Kidney (tissue), 14 donors: ENCODE results near the gene PPARG. TPM values are rescaled to one million over a fixed set of nuclear protein-coding genes. Genes with fewer than 3 reads are reported as not detected.

Experiments
- DNase-seq, 5 donors: peaks; one replicate each; pipeline ENCODE4 v3.0.0-alpha.2; 2013 to 2020
- FAIRE-seq: peaks from 2 replicates; lab custom pipeline; 2012; peaks lifted over from hg19 to GRCh38; lab: Jason Lieb, UNC
- H3K27ac ChIP-seq, 2 donors: one replicate each; pipeline ENCODE4 v1.7.0; 2013; ENCODE audit warnings: low read depth in 2 of 2, low read length in 2 of 2, inconsistent platforms in 1 of 2
- H3K27me3 ChIP-seq: one replicate; pipeline ENCODE4 v1.7.1; 2013; ENCODE audit warnings: low read length, inconsistent platforms; ENCODE audit not compliant: control insufficient read depth, insufficient read depth
- H3K36me3 ChIP-seq, 3 donors: one replicate each; pipeline versions ENCODE4 v1.7.0 to v1.7.1; 2013; ENCODE audit warnings: low read length in 3 of 3, control low read depth in 1 of 3, inconsistent platforms in 1 of 3; ENCODE audit not compliant: insufficient read depth in 3 of 3, control insufficient read depth in 2 of 3
- H3K4me1 ChIP-seq, 3 donors: one replicate each; pipeline versions ENCODE4 v1.7.0 to v1.7.1; 2013; ENCODE audit warnings: low read length in 3 of 3, inconsistent platforms in 1 of 3, low read depth in 1 of 3; ENCODE audit not compliant: control insufficient read depth in 2 of 3, insufficient read depth in 2 of 3
- H3K4me3 ChIP-seq, 3 donors: one replicate each; pipeline versions ENCODE4 v1.7.0 to v1.8.1; 2013; ENCODE audit warnings: low read length in 3 of 3, control low read depth in 1 of 3, inconsistent platforms in 1 of 3
- H3K9ac ChIP-seq, 3 donors: one replicate each; pipeline versions ENCODE4 v1.7.0 to v1.7.1; 2013; ENCODE audit warnings: low read length in 3 of 3, control low read depth in 1 of 3, inconsistent platforms in 1 of 3
- H3K9me3 ChIP-seq, 3 donors: one replicate each; pipeline versions ENCODE4 v1.7.0 to v1.7.1; 2013; ENCODE audit warnings: low read length in 3 of 3, control low read depth in 1 of 3, inconsistent platforms in 1 of 3; ENCODE audit not compliant: control insufficient read depth in 2 of 3, insufficient read depth in 1 of 3
- CTCF ChIP-seq: IDR thresholded peaks from 3 replicates; pipeline ENCODE4 v1.5.1; 2012; ENCODE audit warnings: mild to moderate bottlenecking, moderate library complexity, borderline replicate concordance; ENCODE audit not compliant: insufficient read depth; ENCODE audit errors: extremely low read depth
- intact Hi-C: fragments of 100-400 bp; cut with DNase I; formaldehyde crosslinking; loops from one replicate; pipeline ENCODE4 v1.11.1; 2022
- polyA plus RNA-seq: library from polyadenylated mRNA; stranded (reverse); fragments of 350-450 nt; fragmentation: Illumina TruSeq; extraction: RNeasy Lipid Tissue Mini Kit (QIAGEN cat#74804); gene quantifications from one replicate; pipeline ENCODE4 v1.2.3, GENCODE V29; 2014; ENCODE audit warnings: low read depth, low replicate concordance; ENCODE audit not compliant: insufficient read depth
- total RNA-seq: library from RNA; stranded (reverse); fragmentation: NEBNext Ultra II Directional; extraction: Animal tissue kit (Norgen Biotek cat#: 25700); gene quantifications from one replicate; pipeline ENCODE4 v1.2.1, GENCODE V29; 2021
- donor health status: control.
- donor health status: control.
- donor health status: control.
- donor health status: control.
- donor health status: control.
- donor health status: DM: yes; HTN: yes; CAD: no.
- donor health status: Normal renal cell carcinoma (clear cell type).

The PPARG gene
- total and polyA plus RNA-seq, 2 donors from 2014 or later = 19.0 to 19.2 TPM

GRCh38 chr3:12353796-12354525 lies 65.1 kb downstream of the PPARG start:
- no peak overlapping the region for H3K4me3 ChIP-seq
- H3K9ac ChIP-seq = no peak overlapping the region
- no peaks in the 10 kb centered on the region for H3K36me3 ChIP-seq
- FAIRE-seq = no peak
- no peak for DNase-seq
- H3K27me3 ChIP-seq = no peaks in the 10 kb centered on the region
- peaks cover 0 to 25% (median 9%) of the 10 kb centered on the region in 3 donors for H3K4me1 ChIP-seq
- no peak overlapping the region for H3K27ac ChIP-seq
- intact Hi-C loops = no loop called here
- TF ChIP-seq CTCF = no peak
- H3K9me3 ChIP-seq = no peaks in the 10 kb centered on the region

GRCh38 chr3:12356175-12356574 lies 67.3 kb downstream of the PPARG start:
- intact Hi-C loops = no loop called here
- Histone ChIP-seq H3K27ac (no peak overlapping the region), H3K9ac (no peak overlapping the region), H3K4me3 (no peak overlapping the region), H3K9me3 (peaks cover 0 to 3% (median 0%) of the 10 kb centered on the region in 3 donors), H3K36me3 (no peaks in the 10 kb centered on the region), H3K27me3 (no peaks in the 10 kb centered on the region), H3K4me1 (peaks cover 0 to 14% (median 4%) of the 10 kb centered on the region in 3 donors)
- FAIRE-seq (no peak), DNase-seq (no peak)
- no peak for TF ChIP-seq CTCF

GRCh38 chr3:12356996-12357395 lies 68.1 kb downstream of the PPARG start:
- intact Hi-C loops = no loop called here
- H3K4me3 ChIP-seq = no peak overlapping the region
- H3K27me3 ChIP-seq = no peaks in the 10 kb centered on the region
- no peak overlapping the region for H3K27ac ChIP-seq
- peaks cover 0 to 3% (median 0%) of the 10 kb centered on the region in 3 donors for H3K9me3 ChIP-seq
- peaks cover 0 to 6% (median 0%) of the 10 kb centered on the region in 3 donors for H3K4me1 ChIP-seq
- TF ChIP-seq CTCF = no peak
- H3K36me3 ChIP-seq = no peaks in the 10 kb centered on the region
- DNase-seq (peak in 1 of 5 donors; percentile 59), FAIRE-seq (no peak)
- no peak overlapping the region for H3K9ac ChIP-seq
